Inflammatory macrophage treated with lipopolysaccharide for 4 hours (primary cell): ENCODE results near the gene SQSTM1.

Source experiments
- DNase-seq: peaks from one replicate; pipeline ENCODE4 v3.0.0-alpha.2; 2020

The SQSTM1 gene

GRCh38 chr5:179875741-179876609 is 55.3 kb downstream of the SQSTM1 start:
- no peak for DNase-seq

DNA sequence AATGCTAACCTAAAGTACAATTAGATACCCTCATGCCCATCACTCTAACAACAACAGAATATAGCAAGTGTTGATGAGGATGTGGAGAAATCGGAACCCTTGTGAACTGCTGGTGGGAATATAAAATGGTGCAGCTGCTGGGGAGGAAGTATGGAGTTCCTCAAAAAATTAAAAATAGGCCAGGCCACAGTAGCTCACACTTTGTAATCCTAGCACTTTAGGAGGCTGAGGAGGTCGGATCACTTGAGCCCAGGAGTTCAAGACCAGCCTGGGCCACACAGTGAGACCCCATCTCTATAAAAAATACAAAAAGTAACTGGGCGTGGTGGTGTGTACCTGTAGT is 55.9 kb downstream of the SQSTM1 start:
- DNase-seq = peak; percentile 18

DNA sequence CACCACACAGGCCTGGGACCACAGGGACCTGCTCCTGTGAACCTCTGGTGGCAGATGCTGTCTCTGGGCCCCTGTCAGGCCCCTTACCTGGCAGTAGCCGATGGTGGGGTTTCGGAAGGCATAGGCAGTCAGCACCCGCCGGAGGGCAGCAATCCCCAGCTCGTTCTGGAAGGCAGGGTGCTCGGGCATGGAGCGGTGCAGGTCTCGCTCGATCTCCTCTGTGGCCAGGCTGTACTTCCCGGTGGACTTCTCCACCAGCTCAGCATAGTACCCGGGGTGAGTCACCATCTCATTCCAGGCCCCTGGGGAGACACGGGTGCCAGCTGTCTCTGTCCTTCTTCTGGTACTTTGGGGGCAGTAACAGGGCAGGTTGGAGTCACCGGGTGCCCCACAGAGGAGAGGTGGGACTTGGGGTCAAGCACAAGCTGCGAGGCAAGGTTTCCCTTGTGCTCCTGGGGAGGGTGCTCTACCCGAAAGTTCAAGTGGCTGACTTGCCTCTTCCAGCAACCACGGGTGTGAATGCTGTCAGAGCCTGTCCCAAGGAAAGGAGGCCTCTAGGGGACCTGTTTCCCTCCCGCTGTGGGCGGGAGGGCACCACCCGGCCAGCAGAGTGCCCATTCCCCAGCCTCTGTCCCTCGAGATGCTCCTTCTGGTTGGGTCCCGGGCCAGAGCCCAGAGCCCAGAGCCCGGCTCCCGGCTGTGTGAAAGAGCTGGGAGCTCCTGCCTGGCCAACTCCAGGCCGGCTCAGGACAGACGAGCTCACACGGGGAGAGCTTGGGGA is 57.7 kb downstream of the SQSTM1 start:
- DNase-seq = no peak

- DNase-seq = no peak
These were observed 58.4 kb downstream of the SQSTM1 start for GRCh38 chr5:179879003-179879689.

DNA sequence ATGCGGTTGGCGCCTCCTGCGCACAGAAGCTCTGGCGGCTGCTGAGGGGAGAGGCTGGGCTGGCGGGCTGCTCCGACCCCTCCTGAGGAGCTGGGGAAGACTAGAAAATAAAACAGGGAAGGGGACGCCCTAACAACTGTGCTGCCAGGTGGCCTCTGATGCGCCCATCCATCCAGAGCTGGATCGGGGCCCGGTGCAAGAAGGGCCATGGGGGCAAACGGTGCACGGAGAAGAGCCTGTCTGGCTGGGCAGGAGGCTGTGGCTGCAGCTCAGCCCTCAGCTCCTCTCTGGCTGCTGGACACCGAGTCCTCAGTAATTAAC is 58.9 kb downstream of the SQSTM1 start:
- no peak for DNase-seq

DNA sequence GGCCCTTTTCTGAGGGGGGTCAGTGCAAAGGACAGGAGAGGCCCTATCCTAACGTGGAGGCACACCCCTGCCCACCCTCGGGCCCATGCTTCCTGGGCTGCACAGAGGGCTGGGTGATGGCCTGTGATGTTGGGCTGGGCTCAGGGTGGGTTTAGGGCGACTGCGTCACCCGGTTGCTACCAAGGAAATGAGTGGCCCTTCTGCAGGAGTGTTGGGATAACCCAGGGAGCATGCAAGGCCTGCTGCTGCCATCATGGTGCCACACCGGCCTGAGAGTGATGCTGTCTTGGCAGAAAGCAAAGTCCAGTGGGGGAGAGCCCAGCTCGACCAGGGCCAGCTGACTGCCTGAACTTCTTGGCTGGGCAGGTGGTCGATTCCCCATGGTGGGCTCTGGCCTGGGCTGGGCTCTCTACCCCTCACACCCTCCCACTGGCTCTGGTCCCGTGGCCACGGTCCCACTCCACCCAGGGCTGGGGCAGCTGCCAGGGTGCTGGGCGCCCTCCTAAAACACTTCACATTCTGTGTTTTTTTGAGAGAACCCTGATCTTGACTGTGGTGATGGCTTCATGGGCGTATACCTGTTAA is 59.5 kb downstream of the SQSTM1 start:
- no peak for DNase-seq

DNA sequence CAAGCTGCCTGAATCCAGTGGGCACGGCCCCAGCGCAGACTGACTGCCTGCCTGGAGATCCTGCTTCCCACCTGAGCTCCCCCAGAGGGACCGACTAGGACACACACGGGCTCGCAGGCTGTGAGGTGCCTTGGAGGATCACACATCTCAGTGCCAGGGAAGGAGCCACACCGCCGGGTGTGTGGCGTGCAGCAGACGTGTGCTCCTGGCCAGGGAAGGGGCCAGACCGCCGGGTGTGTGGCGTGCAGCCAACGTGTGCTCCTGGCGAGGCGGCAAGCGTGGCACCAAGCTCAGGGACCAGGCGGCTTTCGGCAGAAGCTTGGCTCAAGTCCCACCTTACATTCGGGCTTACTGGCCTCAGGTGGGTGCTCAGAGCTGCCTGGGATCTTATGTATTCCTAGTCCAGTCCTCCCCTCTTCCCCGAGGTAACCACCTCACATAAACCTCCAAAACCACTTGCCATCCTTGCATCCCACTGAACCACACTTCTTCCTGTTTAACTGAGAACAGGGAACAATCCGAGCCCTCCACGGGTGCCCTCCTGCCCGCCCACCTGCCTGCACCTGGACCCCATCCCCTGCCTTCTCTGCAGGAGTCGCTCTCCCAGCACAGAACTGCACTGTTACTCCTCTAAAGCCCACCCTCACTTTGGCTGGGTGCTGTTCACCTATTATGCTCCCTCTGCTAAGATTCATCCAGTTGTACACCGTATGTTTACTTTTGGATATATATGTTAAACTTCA is 60.3 kb downstream of the SQSTM1 start:
- DNase-seq = no peak

DNA sequence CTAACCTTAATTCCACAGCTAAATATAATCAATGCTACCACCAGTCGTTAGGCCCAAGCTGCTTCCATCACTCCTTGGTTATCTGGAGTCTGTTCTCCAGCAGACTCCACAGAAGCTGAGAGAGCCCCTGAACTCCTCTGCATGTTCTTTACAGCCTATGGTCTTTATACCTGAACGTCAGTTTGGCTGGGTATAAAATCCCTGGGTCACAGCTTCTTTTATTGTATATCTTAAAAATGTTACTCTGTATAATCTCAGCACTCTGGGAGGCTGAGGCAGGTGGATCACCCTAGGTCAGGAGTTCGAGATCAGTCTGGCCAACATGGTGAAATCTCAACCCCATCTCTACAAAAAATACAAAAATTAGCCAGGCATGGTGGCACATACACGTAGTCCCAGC is 61.6 kb downstream of the SQSTM1 start:
- no peak for DNase-seq

- no peak for DNase-seq
These were observed 62.5 kb downstream of the SQSTM1 start for GRCh38 chr5:179883163-179883562.

DNA sequence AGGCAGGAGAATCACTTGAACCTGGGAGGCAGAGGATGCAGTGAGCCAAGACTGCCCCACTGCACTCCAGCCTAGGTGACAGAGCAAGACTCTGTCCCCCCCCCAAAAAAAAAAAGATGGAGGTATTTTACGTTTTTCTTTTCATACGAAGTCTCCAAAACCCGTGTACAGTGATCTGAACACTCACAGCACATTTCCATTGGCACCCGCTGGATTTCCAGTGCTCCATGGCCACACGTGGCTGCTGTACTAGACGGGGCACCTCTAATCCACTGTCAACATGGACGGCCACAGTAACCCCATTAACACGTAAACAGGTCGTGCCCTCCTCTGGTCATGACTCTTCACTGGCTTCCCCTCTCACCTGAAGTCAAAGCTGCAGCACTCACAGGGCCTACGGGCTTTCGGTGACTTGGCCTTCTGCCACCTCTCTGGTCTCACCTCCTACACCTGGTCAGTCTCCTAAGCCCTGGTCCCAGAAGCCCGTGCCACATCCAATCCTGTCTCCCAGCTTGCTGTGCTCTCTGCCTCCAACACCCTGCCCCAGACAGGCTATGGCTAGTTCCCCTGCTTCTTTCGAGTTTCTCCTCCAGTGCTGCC is 64.9 kb downstream of the SQSTM1 start:
- no peak for DNase-seq

- DNase-seq = no peak
These were observed 65.6 kb downstream of the SQSTM1 start for GRCh38 chr5:179886190-179886911.

GRCh38 chr5:179887095-179887494 is 66.4 kb downstream of the SQSTM1 start:
- DNase-seq = no peak
